ENCODE measurements around the gene XRCC6. TPM values are rescaled to one million over a fixed set of nuclear protein-coding genes. Genes with fewer than 3 reads are reported as not detected.

XRCC6 gene
- total and polyA plus RNA-seq, 2 of the 4 experiments (the other 2 are of a cell fraction) = 202 to 401 TPM

GRCh38 chr22:41664490-41664889, 43.4 kb downstream of the XRCC6 start:
- DNase-seq = no peak
- no peak for TF ChIP-seq ELK1 (IDR thresholded peaks at IDR 0.05; ENCODE audit: borderline replicate concordance, low read depth, low read length)
- TF ChIP-seq NFE2L2 (IDR thresholded peaks at IDR 0.05; ENCODE audit: low read depth, low read length) = no peak
- TF ChIP-seq POLR2A (IDR thresholded peaks at IDR 0.05; ENCODE audit: low read depth, low read length) = no peak
- no peak for TF ChIP-seq MAZ (IDR thresholded peaks at IDR 0.05; ENCODE audit: borderline replicate concordance, low read depth, low read length)
- no peak for TF ChIP-seq RFX5 (IDR thresholded peaks at IDR 0.05; ENCODE audit: low read depth, low read length)
- TF ChIP-seq CHD1 (IDR thresholded peaks at IDR 0.05; ENCODE audit: low read depth, low read length) = no peak
- no peak for TF ChIP-seq RCOR1 (IDR thresholded peaks at IDR 0.05; ENCODE audit: insufficient replicate concordance, low read length)
- no peak for TF ChIP-seq MXI1 (IDR thresholded peaks at IDR 0.05; ENCODE audit: borderline replicate concordance, low read depth, low read length)
- no peak for TF ChIP-seq CEBPB (IDR thresholded peaks at IDR 0.05; ENCODE audit: low read depth, low read length)
- no peak for TF ChIP-seq FOS (IDR thresholded peaks at IDR 0.05; ENCODE audit: low read depth, low read length)
- no peak for TF ChIP-seq USF2 (IDR thresholded peaks at IDR 0.05; ENCODE audit: low read depth, low read length)
- TF ChIP-seq SMC3 (IDR thresholded peaks at IDR 0.05; ENCODE audit: low read depth, low read length) = no peak
- TF ChIP-seq CTCF (conservative IDR thresholded peaks at IDR 0.05; ENCODE audit: low read depth, low read length) = no peak
- no peak for TF ChIP-seq BHLHE40 (IDR thresholded peaks at IDR 0.05; ENCODE audit: low read depth, low read length)
- no peak for TF ChIP-seq MAFK (IDR thresholded peaks at IDR 0.05; ENCODE audit: low read depth, low read length)
- no peak for TF ChIP-seq RAD21 (IDR thresholded peaks at IDR 0.05; ENCODE audit: low read length)

More at GRCh38 chr22:41664490-41664889, 43.4 kb downstream of the XRCC6 start:
- Histone ChIP-seq H2BK5ac (ENCODE audit: low read depth, low read length, poor library complexity, severe bottlenecking) (no peak overlapping the region), H4K8ac (ENCODE audit: low read depth in 2 of 2, low read length in 2 of 2) (no peak overlapping the region), H2AK5ac (ENCODE audit: low read depth, low read length) (no peak overlapping the region), H3K56ac (ENCODE audit: extremely low read depth, insufficient read depth, low read length) (no peak overlapping the region), H3K36me3 (ENCODE audit: control insufficient read depth, insufficient read depth, low read length) (peaks cover 25% of the 10 kb centered on the region), H4K91ac (ENCODE audit: insufficient read depth, low read depth, low read length) (no peak overlapping the region), H3K18ac (ENCODE audit: low read depth, low read length) (no peak overlapping the region), H3K14ac (replicated peaks; ENCODE audit: low read depth, low read length) (no peak overlapping the region), H4K5ac (ENCODE audit: low read depth, low read length) (no peak overlapping the region), H3K27ac (ENCODE audit: insufficient read depth, low read length) (no peak overlapping the region), H2BK15ac (ENCODE audit: low read depth, low read length) (no peak overlapping the region), H3K23ac (ENCODE audit: low read depth, low read length) (no peak overlapping the region), H2BK20ac (ENCODE audit: low read depth, low read length) (no peak overlapping the region), H3K4me1 (ENCODE audit: control insufficient read depth, insufficient read depth, low read length) (peaks cover 13% of the 10 kb centered on the region), H3K9me3 (ENCODE audit: control insufficient read depth, insufficient read depth, low read length) (no peaks in the 10 kb centered on the region), H3K79me1 (ENCODE audit: low read depth in 1 of 2, low read length in 2 of 2) (peaks cover 0 to 24% of the 10 kb centered on the region in 2 experiments; a peak in 2 of 4 replicates), H3K4ac (ENCODE audit: low read depth, low read length) (no peak overlapping the region), H3K9me1 (ENCODE audit: insufficient read depth, low read length) (peaks cover 9% of the 10 kb centered on the region), H3K4me3 (ENCODE audit: insufficient read depth, low read depth, low read length) (no peak overlapping the region), H2AK9ac (replicated peaks; ENCODE audit: low read depth, low read length, poor library complexity) (no peak overlapping the region), H2BK120ac (ENCODE audit: low read depth, low read length) (no peak overlapping the region), H2AFZ (replicated peaks; ENCODE audit: low read length, poor library complexity) (no peak overlapping the region), H4K20me1 (ENCODE audit: insufficient read depth, low read length) (peaks cover 13% of the 10 kb centered on the region), H3K27me3 (ENCODE audit: control insufficient read depth, insufficient read depth, low read length) (no peaks in the 10 kb centered on the region), H3K4me2 (ENCODE audit: low read depth, low read length) (no peak overlapping the region), H3K9ac (ENCODE audit: low read depth, low read length) (no peak overlapping the region)
- intact Hi-C loops (cut with micrococcal nuclease) = no loop called here
- ATAC-seq (ENCODE audit: low read depth) = no peak
- BruUV-seq (replicated peaks) = no TSS peak
- in situ Hi-C loops (cut with MboI; ENCODE audit: low sequenced_read_pairs) = no loop called here
- ChIA-PET CTCF (no interaction called here), POLR2A (ENCODE audit: unreplicated experiment) (no interaction called here)
- dilution Hi-C loops (cut with HindIII; ENCODE audit: low sequenced_read_pairs, unreplicated experiment) = no loop called here
